ENCODE data around the gene OPA1.

Gene OPA1

GRCh38 chr3:193737191-193737751 lies 144.3 kb downstream of the OPA1 start:
- peak; percentile 32 for DNase-seq (ENCODE audit: low spot score)

GRCh38 chr3:193742628-193743027 lies 149.6 kb downstream of the OPA1 start:
- DNase-seq (ENCODE audit: low spot score): no peak

GRCh38 chr3:193743702-193744047 lies 150.7 kb downstream of the OPA1 start:
- DNase-seq (ENCODE audit: low spot score): no peak

GRCh38 chr3:193744048-193744821 lies 151.2 kb downstream of the OPA1 start:
- peak; percentile 82 for DNase-seq (ENCODE audit: low spot score)

GRCh38 chr3:193744822-193745684 lies 152.0 kb downstream of the OPA1 start:
- DNase-seq (ENCODE audit: low spot score): peak; percentile 93

GRCh38 chr3:193746832-193747231 lies 153.8 kb downstream of the OPA1 start:
- no peak for DNase-seq (ENCODE audit: low spot score)

Small RNA genes lying within 50 kb of the gene (small RNA-seq; reads per million reads assigned to genes)
- 0 reads per million in 2 experiments for gene RF00019
- 0 to 0.04 reads per million in 2 experiments for gene RN7SL447P
